SK-N-SH treated with all-trans-retinoic acid at 6 μM for 48 hours (cell line): Measurements from ENCODE around the gene COX19.

Source experiments
- ATAC-seq: fragments of 200-7000 bp; cut with Tn5 transposase; 3 replicates; pipeline ENCODE4 v1.9.1; 2020; ENCODE audit warnings: mild to moderate bottlenecking, moderate library complexity
- ARNTL ChIP-seq: fragments of 450-650 bp; formaldehyde crosslinking; IDR thresholded peaks from 2 replicates; pipeline ENCODE4 v1.5.0; 2020; ENCODE audit warnings: low read depth, mild to moderate bottlenecking, moderate library complexity, borderline replicate concordance
- BACH2 ChIP-seq: fragments of 250-450 bp; sonication (Bioruptor Pico); IDR thresholded peaks from 2 replicates; pipeline ENCODE4 v1.9.0; 2021; ENCODE audit warnings: mild to moderate bottlenecking, borderline replicate concordance
- CSDC2 ChIP-seq: fragments of 250-450 bp; sonication (Bioruptor Pico); IDR thresholded peaks from 2 replicates; pipeline ENCODE4 v1.5.0; 2020; ENCODE audit warnings: mild to moderate bottlenecking, moderate library complexity
- ISL1 ChIP-seq: fragments of 250-450 bp; sonication (Bioruptor Pico); IDR thresholded peaks from 2 replicates; pipeline ENCODE4 v2.1.2; 2022; ENCODE audit warnings: mild to moderate bottlenecking, moderate library complexity
- OSR1 ChIP-seq: fragments of 250-450 bp; sonication (Bioruptor Pico); IDR thresholded peaks from 2 replicates; pipeline ENCODE4 v1.8.0; 2022; ENCODE audit warnings: moderate library complexity, mild to moderate bottlenecking, inconsistent platforms
- PPARA ChIP-seq: fragments of 250-450 bp; sonication (Bioruptor Pico); IDR thresholded peaks from 2 replicates; pipeline ENCODE4 v1.5.0; 2020; ENCODE audit warnings: mild to moderate bottlenecking, borderline replicate concordance
- RARB ChIP-seq: fragments of 250-450 bp; sonication (Bioruptor Pico); IDR thresholded peaks from 2 replicates; pipeline ENCODE4 v1.8.0; 2021; ENCODE audit warnings: mild to moderate bottlenecking, moderate library complexity
- SNAI2 ChIP-seq: fragments of 250-450 bp; sonication (Bioruptor Pico); IDR thresholded peaks from 2 replicates; pipeline ENCODE4 v1.5.0; 2020; ENCODE audit warnings: mild to moderate bottlenecking, moderate library complexity
- TCF4 ChIP-seq: fragments of 250-450 bp; sonication (Bioruptor Pico); IDR thresholded peaks from 2 replicates; pipeline ENCODE4 v1.8.0; 2021; ENCODE audit warnings: mild to moderate bottlenecking, moderate library complexity, borderline replicate concordance
- TOX ChIP-seq: fragments of 250-450 bp; sonication (Bioruptor Pico); IDR thresholded peaks from 2 replicates; pipeline ENCODE4 v1.8.0; 2021; ENCODE audit warnings: mild to moderate bottlenecking, moderate library complexity, borderline replicate concordance
- ZFP3 ChIP-seq: fragments of 250-450 bp; sonication (Bioruptor Pico); IDR thresholded peaks from 2 replicates; pipeline ENCODE4 v1.5.0; 2020; ENCODE audit warnings: mild to moderate bottlenecking, moderate library complexity
- ZFP30 ChIP-seq: fragments of 450-650 bp; formaldehyde crosslinking; IDR thresholded peaks from 2 replicates; pipeline ENCODE4 v1.5.0; 2022; ENCODE audit warnings: mild to moderate bottlenecking, moderate library complexity
- ZNF565 ChIP-seq: fragments of 450-650 bp; formaldehyde crosslinking; conservative IDR thresholded peaks from 2 replicates; pipeline ENCODE4 v1.5.0; 2020; ENCODE audit warnings: low read depth, mild to moderate bottlenecking, moderate library complexity
- ZNF70 ChIP-seq: fragments of 450-650 bp; formaldehyde crosslinking; IDR thresholded peaks from 2 replicates; pipeline ENCODE4 v1.5.0; 2020; ENCODE audit warnings: mild to moderate bottlenecking, moderate library complexity
- ZNF8 ChIP-seq: fragments of 450-650 bp; formaldehyde crosslinking; IDR thresholded peaks from 2 replicates; pipeline ENCODE4 v1.5.0; 2020; ENCODE audit warnings: mild to moderate bottlenecking, moderate library complexity
- TF ChIP-seq, protein P1 (sequence below): fragments of 250-450 bp; sonication (Bioruptor Pico); IDR thresholded peaks from 2 replicates; pipeline ENCODE4 v1.5.0; 2020; ENCODE audit warnings: mild to moderate bottlenecking, moderate library complexity
- TF ChIP-seq, protein P2 (sequence below): fragments of 250-450 bp; sonication (Bioruptor Pico); IDR thresholded peaks from 2 replicates; pipeline ENCODE4 v1.5.1; 2020; ENCODE audit warnings: low read depth, mild to moderate bottlenecking, moderate library complexity
- TF ChIP-seq, protein P3 (sequence below): fragments of 250-450 bp; sonication (Bioruptor Pico); IDR thresholded peaks from 2 replicates; pipeline ENCODE4 v1.8.0; 2021; ENCODE audit warnings: low read depth, mild to moderate bottlenecking, moderate library complexity, borderline replicate concordance
- TF ChIP-seq, protein P4 (sequence below): fragments of 250-450 bp; sonication (Bioruptor Pico); IDR thresholded peaks from 2 replicates; pipeline ENCODE4 v1.5.1; 2021; ENCODE audit warnings: mild to moderate bottlenecking, moderate library complexity

The COX19 gene

DNA sequence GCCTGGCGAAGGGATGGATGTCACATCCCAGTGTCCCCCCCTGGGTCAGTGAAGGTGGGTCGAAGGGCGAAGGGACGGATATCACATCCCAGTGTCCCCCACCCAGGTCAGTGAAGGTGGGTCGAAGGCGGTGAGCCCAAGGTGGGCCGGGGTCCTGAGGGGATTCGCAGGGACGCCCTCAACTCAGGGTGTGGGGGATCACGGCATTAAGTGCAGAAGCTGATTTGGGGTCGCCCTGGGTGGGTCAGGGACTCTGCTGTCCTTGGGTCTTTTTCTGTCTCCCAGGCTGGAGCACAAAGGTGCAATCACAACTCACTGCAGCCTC, 42.7 kb downstream of the COX19 start:
- TF ChIP-seq ZNF565 (CRISPR knock-in tag) (no peak), TOX (CRISPR knock-in tag) (no peak), ISL1 (no peak), OSR1 (CRISPR knock-in tag) (no peak), ZFP30 (no peak), ZNF70 (CRISPR knock-in tag) (no peak), ZNF8 (no peak), ZFP3 (CRISPR knock-in tag) (no peak), ARNTL (CRISPR knock-in tag) (no peak), BACH2 (CRISPR knock-in tag) (no peak), RARB (CRISPR knock-in tag) (no peak), PPARA (no peak)
- TF ChIP-seq, protein P1, sequence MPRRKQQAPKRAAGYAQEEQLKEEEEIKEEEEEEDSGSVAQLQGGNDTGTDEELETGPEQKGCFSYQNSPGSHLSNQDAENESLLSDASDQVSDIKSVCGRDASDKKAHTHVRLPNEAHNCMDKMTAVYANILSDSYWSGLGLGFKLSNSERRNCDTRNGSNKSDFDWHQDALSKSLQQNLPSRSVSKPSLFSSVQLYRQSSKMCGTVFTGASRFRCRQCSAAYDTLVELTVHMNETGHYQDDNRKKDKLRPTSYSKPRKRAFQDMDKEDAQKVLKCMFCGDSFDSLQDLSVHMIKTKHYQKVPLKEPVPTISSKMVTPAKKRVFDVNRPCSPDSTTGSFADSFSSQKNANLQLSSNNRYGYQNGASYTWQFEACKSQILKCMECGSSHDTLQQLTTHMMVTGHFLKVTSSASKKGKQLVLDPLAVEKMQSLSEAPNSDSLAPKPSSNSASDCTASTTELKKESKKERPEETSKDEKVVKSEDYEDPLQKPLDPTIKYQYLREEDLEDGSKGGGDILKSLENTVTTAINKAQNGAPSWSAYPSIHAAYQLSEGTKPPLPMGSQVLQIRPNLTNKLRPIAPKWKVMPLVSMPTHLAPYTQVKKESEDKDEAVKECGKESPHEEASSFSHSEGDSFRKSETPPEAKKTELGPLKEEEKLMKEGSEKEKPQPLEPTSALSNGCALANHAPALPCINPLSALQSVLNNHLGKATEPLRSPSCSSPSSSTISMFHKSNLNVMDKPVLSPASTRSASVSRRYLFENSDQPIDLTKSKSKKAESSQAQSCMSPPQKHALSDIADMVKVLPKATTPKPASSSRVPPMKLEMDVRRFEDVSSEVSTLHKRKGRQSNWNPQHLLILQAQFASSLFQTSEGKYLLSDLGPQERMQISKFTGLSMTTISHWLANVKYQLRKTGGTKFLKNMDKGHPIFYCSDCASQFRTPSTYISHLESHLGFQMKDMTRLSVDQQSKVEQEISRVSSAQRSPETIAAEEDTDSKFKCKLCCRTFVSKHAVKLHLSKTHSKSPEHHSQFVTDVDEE (CRISPR knock-in tag), result no peak
- TF ChIP-seq, protein P2, sequence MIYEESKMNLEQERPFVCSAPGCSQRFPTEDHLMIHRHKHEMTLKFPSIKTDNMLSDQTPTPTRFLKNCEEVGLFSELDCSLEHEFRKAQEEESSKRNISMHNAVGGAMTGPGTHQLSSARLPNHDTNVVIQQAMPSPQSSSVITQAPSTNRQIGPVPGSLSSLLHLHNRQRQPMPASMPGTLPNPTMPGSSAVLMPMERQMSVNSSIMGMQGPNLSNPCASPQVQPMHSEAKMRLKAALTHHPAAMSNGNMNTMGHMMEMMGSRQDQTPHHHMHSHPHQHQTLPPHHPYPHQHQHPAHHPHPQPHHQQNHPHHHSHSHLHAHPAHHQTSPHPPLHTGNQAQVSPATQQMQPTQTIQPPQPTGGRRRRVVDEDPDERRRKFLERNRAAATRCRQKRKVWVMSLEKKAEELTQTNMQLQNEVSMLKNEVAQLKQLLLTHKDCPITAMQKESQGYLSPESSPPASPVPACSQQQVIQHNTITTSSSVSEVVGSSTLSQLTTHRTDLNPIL (CRISPR knock-in tag), result no peak
- TF ChIP-seq, protein P3, sequence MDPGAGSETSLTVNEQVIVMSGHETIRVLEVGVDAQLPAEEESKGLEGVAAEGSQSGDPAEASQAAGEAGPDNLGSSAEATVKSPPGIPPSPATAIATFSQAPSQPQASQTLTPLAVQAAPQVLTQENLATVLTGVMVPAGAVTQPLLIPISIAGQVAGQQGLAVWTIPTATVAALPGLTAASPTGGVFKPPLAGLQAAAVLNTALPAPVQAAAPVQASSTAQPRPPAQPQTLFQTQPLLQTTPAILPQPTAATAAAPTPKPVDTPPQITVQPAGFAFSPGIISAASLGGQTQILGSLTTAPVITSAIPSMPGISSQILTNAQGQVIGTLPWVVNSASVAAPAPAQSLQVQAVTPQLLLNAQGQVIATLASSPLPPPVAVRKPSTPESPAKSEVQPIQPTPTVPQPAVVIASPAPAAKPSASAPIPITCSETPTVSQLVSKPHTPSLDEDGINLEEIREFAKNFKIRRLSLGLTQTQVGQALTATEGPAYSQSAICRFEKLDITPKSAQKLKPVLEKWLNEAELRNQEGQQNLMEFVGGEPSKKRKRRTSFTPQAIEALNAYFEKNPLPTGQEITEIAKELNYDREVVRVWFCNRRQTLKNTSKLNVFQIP (CRISPR knock-in tag), result no peak
- TF ChIP-seq, protein P4, sequence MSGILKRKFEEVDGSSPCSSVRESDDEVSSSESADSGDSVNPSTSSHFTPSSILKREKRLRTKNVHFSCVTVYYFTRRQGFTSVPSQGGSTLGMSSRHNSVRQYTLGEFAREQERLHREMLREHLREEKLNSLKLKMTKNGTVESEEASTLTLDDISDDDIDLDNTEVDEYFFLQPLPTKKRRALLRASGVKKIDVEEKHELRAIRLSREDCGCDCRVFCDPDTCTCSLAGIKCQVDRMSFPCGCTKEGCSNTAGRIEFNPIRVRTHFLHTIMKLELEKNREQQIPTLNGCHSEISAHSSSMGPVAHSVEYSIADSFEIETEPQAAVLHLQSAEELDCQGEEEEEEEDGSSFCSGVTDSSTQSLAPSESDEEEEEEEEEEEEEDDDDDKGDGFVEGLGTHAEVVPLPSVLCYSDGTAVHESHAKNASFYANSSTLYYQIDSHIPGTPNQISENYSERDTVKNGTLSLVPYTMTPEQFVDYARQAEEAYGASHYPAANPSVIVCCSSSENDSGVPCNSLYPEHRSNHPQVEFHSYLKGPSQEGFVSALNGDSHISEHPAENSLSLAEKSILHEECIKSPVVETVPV (CRISPR knock-in tag), result no peak
- ATAC-seq, result no peak

DNA sequence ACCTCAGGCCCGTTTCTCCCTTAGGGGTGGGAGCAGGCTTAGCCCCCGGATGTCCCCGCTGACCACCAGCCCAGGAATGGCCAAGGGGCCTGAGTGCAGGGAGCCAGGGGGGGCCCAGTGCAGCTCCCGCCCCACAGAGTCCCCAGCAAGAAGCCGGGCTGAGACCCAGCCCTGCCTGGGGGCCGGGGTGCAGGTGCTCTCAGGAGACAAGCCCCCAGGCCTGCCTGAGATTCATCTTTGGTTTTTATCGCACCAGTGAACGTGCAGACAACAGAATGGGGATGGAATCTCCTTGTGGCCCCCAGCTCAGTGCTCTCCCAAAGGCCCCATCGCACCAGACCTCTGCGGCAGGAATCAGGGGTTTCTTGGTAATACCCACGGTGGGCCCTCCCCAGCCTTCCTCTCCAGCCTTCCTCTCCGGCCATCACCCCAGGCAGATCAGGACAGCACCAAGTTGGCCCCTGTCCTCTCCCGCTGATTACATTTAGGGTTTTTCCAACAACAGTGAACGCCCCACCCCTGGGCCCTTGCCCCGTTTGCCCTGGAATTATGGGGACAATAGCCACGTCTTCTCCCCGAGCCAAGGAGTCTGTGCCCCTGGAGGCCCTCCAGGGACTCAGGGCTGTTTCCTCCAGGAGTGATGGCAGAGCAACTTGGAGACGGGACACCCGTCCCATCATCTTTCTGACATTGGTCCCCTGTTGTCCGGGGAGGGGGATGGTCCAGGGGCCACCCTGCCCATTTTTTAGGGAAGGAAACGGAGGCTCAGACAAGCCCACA, 43.3 kb downstream of the COX19 start:
- TF ChIP-seq SNAI2 (CRISPR knock-in tag) (no peak), ZFP30 (no peak), TCF4 (CRISPR knock-in tag) (no peak), PPARA (no peak), ISL1 (no peak), ARNTL (CRISPR knock-in tag) (no peak), OSR1 (CRISPR knock-in tag) (no peak), CSDC2 (CRISPR knock-in tag) (no peak), RARB (CRISPR knock-in tag) (no peak)
- TF ChIP-seq, protein P1 (CRISPR knock-in tag), result no peak
- TF ChIP-seq, protein P3 (CRISPR knock-in tag), result no peak
- ATAC-seq, result no peak
